Hypothalamus (tissue), 51 donors: Measurements from ENCODE around the gene STK40.

Experiments used
- DNase-seq, 51 donors: peaks; one replicate each; lab custom pipeline; 2025; lab: John Stamatoyannopoulos, UW

The STK40 gene

GRCh38 chr1:36400514-36400824 is 14.7 kb upstream of the STK40 start:
- no peak for DNase-seq

GRCh38 chr1:36398370-36398977 is 12.8 kb upstream of the STK40 start:
- no peak for DNase-seq

- DNase-seq = peak; percentile 55 to 96 (median 90)
Measured at GRCh38 chr1:36397378-36398230, 11.9 kb upstream of the STK40 start, which contains the start of gene LSM10. LSM10 (minus strand) TSS chr1:36397908; CDS start chr1:36394129, 3,779 bp downstream.

GRCh38 chr1:36397083-36397377 is 11.3 kb upstream of the STK40 start:
- no peak for DNase-seq

- DNase-seq = no peak
Measured at GRCh38 chr1:36396359-36396758, 10.6 kb upstream of the STK40 start.

GRCh38 chr1:36393686-36394085 is 8.0 kb upstream of the STK40 start:
- DNase-seq = no peak

GRCh38 chr1:36392836-36393235 is 7.1 kb upstream of the STK40 start:
- DNase-seq = no peak

- no peak for DNase-seq
Measured at GRCh38 chr1:36391271-36391670, 5.5 kb upstream of the STK40 start.

- no peak for DNase-seq
Measured at GRCh38 chr1:36390411-36390810, 4.7 kb upstream of the STK40 start.

GRCh38 chr1:36389999-36390398 is 4.3 kb upstream of the STK40 start:
- no peak for DNase-seq

GRCh38 chr1:36389261-36389660 is 3.5 kb upstream of the STK40 start:
- no peak for DNase-seq

- DNase-seq = peak in 10 of 51 donors; percentile 10 to 72 (median 34)
Measured at GRCh38 chr1:36387141-36387949, 1.6 kb upstream of the STK40 start.

GRCh38 chr1:36386265-36387140 is 779 bp upstream of the STK40 start:
- peak in 50 of 51 donors; percentile 24 to 96 (median 76) for DNase-seq

GRCh38 chr1:36384542-36385409 is 948 bp downstream of the STK40 start:
- DNase-seq = peak in 35 of 51 donors; percentile 14 to 65 (median 40)

GRCh38 chr1:36383240-36383639 is 2.5 kb downstream of the STK40 start:
- DNase-seq = no peak

GRCh38 chr1:36382669-36383068 is 3.1 kb downstream of the STK40 start:
- DNase-seq = no peak

GRCh38 chr1:36382231-36382630 is 3.5 kb downstream of the STK40 start:
- no peak for DNase-seq

- no peak for DNase-seq
Measured at GRCh38 chr1:36381405-36381804, 4.3 kb downstream of the STK40 start.

GRCh38 chr1:36380782-36381181 is 4.9 kb downstream of the STK40 start:
- no peak for DNase-seq
